ENCODE results near the gene DUSP18. TPM values are rescaled to one million over a fixed set of nuclear protein-coding genes. Genes with fewer than 3 reads are reported as not detected.
"Not testable (repeated sequence)": the region's sequence is repeated elsewhere in the genome, so short reads cannot be mapped to it uniquely, and the experiment has no call there.

DUSP18 gene
- total and polyA plus RNA-seq, 4 donors: 9.9 to 21.1 (median 13.7) TPM

- not testable (repeated sequence) for H3K27me3 ChIP-seq (ENCODE audit: control insufficient read depth, insufficient read depth, low read length); H3K4me3 ChIP-seq (ENCODE audit: low read depth, low read length); H3K9me3 ChIP-seq (ENCODE audit: control insufficient read depth, insufficient read depth, low read length); DNase-seq (ENCODE audit: low read depth in 4 of 6, low spot score in 6 of 6); H3K27ac ChIP-seq (ENCODE audit: low read depth, low read length)
- H3K4me1 ChIP-seq (ENCODE audit: control insufficient read depth, insufficient read depth, low read length): peaks cover 35% of the 10 kb centered on the region
- 83% methylated on average over 2 of the region's 31 CpGs for WGBS (ENCODE audit: insufficient coverage)
- H3K36me3 ChIP-seq (ENCODE audit: control insufficient read depth, insufficient read depth, low read length): peaks cover 12% of the 10 kb centered on the region
Observed at GRCh38 chr22:30631469-30631868, 36.2 kb downstream of the DUSP18 start.

DNA sequence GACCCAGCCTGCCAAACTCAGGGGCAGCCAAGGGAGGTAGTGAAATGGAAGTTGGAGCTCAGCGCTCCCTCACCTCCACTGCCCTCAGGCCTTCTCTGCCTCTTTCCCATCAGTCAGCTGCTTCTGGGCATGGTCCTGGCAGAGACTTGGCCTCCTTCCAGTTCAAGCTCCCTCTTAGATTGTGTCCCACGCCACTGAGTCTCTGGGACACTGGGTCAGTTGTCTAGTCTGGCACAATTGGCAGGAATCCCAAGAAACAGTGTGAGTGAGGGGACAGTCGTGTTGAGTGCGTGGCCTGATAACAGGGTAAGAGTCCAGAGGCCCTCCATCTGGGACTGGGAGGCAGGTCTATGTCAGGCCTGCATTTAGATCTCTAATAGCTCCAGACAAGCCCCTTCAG lies 39.2 kb downstream of the DUSP18 start:
- DNase-seq (ENCODE audit: low read depth in 4 of 6, low spot score in 6 of 6): peak in 3 of 6 donors; percentile 38 to 85 (median 77)
- no peaks in the 10 kb centered on the region for H3K9me3 ChIP-seq (ENCODE audit: control insufficient read depth, insufficient read depth, low read length)
- H3K27me3 ChIP-seq (ENCODE audit: control insufficient read depth, insufficient read depth, low read length): no peaks in the 10 kb centered on the region
- H3K27ac ChIP-seq (ENCODE audit: low read depth, low read length): no peak overlapping the region
- no peak overlapping the region for H3K4me3 ChIP-seq (ENCODE audit: low read depth, low read length)
- H3K36me3 ChIP-seq (ENCODE audit: control insufficient read depth, insufficient read depth, low read length): peaks cover 25% of the 10 kb centered on the region
- 43% methylated on average over 3 of the region's 4 CpGs for WGBS (ENCODE audit: insufficient coverage)
- H3K4me1 ChIP-seq (ENCODE audit: control insufficient read depth, insufficient read depth, low read length): peaks cover 15% of the 10 kb centered on the region

DNA sequence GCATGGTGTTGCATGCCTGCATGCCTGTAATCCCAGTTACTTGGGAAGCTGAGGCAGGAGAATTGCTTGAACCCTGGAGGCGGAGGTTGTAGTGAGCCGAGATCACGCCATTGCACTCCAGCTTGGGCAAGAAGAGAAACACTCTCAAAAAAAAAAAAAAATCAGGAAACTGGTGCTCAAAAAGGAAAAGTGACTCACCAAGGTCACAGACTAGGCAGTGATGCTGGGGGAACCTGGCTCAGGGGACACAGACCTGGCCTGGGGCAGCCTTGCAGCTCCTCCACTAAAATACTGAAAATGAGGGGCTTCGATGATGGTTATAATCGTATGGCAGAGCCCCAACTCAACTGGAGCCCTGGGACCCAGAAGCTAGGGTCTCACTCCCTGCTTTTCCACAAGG lies 40.2 kb downstream of the DUSP18 start:
- H3K4me3 ChIP-seq (ENCODE audit: low read depth, low read length): no peak overlapping the region
- H3K27ac ChIP-seq (ENCODE audit: low read depth, low read length): no peak overlapping the region
- peaks cover 30% of the 10 kb centered on the region for H3K36me3 ChIP-seq (ENCODE audit: control insufficient read depth, insufficient read depth, low read length)
- no peaks in the 10 kb centered on the region for H3K27me3 ChIP-seq (ENCODE audit: control insufficient read depth, insufficient read depth, low read length)
- 100% methylated on average over 5 of the region's 5 CpGs for WGBS (ENCODE audit: insufficient coverage)
- H3K4me1 ChIP-seq (ENCODE audit: control insufficient read depth, insufficient read depth, low read length): peaks cover 15% of the 10 kb centered on the region
- no peak for DNase-seq (ENCODE audit: low read depth in 4 of 6, low spot score in 6 of 6)
- no peaks in the 10 kb centered on the region for H3K9me3 ChIP-seq (ENCODE audit: control insufficient read depth, insufficient read depth, low read length)

GRCh38 chr22:30626413-30626812 lies 41.3 kb downstream of the DUSP18 start:
- Histone ChIP-seq H3K27ac (ENCODE audit: low read depth, low read length) (no peak overlapping the region), H3K36me3 (ENCODE audit: control insufficient read depth, insufficient read depth, low read length) (peaks cover 41% of the 10 kb centered on the region), H3K4me1 (ENCODE audit: control insufficient read depth, insufficient read depth, low read length) (peaks cover 15% of the 10 kb centered on the region), H3K27me3 (ENCODE audit: control insufficient read depth, insufficient read depth, low read length) (no peaks in the 10 kb centered on the region), H3K4me3 (ENCODE audit: low read depth, low read length) (no peak overlapping the region), H3K9me3 (ENCODE audit: control insufficient read depth, insufficient read depth, low read length) (no peaks in the 10 kb centered on the region)
- 91% methylated on average over 5 of the region's 5 CpGs for WGBS (ENCODE audit: insufficient coverage)
- no peak for DNase-seq (ENCODE audit: low read depth in 4 of 6, low spot score in 6 of 6)

DNA sequence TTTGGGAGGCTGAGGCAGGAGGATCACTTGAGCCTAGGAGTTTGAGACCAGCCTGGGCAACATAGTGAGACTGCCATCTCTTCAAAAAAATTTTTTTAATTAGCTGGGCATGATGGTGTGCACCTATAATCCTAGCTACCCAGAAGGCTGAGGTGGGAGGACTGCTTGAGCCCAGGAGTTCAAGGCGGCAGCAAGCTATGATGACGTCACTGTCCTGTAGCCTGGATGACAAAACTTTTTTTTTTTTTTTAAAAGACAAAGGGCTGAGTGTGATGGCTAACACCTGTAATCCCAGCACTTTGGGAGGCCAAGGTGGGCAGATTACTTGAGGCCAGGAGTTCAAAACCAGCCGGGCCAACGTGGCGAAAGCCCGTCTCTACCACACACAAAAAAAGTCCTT lies 47.8 kb downstream of the DUSP18 start:
- not testable (repeated sequence) for H3K27ac ChIP-seq (ENCODE audit: low read depth, low read length); H3K9me3 ChIP-seq (ENCODE audit: control insufficient read depth, insufficient read depth, low read length); H3K4me3 ChIP-seq (ENCODE audit: low read depth, low read length); DNase-seq (ENCODE audit: low read depth in 4 of 6, low spot score in 6 of 6); H3K4me1 ChIP-seq (ENCODE audit: control insufficient read depth, insufficient read depth, low read length); H3K27me3 ChIP-seq (ENCODE audit: control insufficient read depth, insufficient read depth, low read length)
- 93% methylated on average over 2 of the region's 6 CpGs for WGBS (ENCODE audit: insufficient coverage)
- peaks cover 72% of the 10 kb centered on the region for H3K36me3 ChIP-seq (ENCODE audit: control insufficient read depth, insufficient read depth, low read length)

GRCh38 chr22:30617819-30618218 lies 49.9 kb downstream of the DUSP18 start:
- Histone ChIP-seq H3K36me3 (ENCODE audit: control insufficient read depth, insufficient read depth, low read length) (peaks cover 89% of the 10 kb centered on the region), H3K27me3 (ENCODE audit: control insufficient read depth, insufficient read depth, low read length) (no peaks in the 10 kb centered on the region), H3K9me3 (ENCODE audit: control insufficient read depth, insufficient read depth, low read length) (no peaks in the 10 kb centered on the region), H3K4me1 (ENCODE audit: control insufficient read depth, insufficient read depth, low read length) (no peaks in the 10 kb centered on the region), H3K27ac (ENCODE audit: low read depth, low read length) (no peak overlapping the region), H3K4me3 (ENCODE audit: low read depth, low read length) (no peak overlapping the region)
- WGBS (ENCODE audit: insufficient coverage): 100% methylated on average over 1 of the region's 6 CpGs
- no peak for DNase-seq (ENCODE audit: low read depth in 4 of 6, low spot score in 6 of 6)

DNA sequence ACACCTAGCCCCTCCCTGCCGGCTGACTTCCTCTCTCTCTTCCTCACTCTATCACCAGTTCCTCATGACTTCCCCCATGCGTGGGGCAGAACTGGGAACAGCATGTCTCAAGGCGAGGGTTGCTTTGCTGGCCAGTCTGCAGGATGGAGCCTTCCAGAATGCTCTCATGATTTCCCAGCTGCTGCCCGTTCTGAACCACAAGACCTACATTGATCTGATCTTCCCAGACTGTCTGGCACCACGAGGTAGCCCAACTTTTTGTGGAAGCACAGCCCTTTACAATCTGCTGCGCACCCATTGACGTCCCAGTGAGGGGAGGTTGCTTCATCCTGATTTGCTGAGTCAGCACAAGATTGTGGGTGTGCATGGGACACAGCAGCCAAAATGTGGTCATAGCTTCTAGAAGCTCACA lies 52.1 kb downstream of the DUSP18 start:
- no peak for DNase-seq (ENCODE audit: low read depth in 4 of 6, low spot score in 6 of 6)
- no peaks in the 10 kb centered on the region for H3K9me3 ChIP-seq (ENCODE audit: control insufficient read depth, insufficient read depth, low read length)
- no peaks in the 10 kb centered on the region for H3K27me3 ChIP-seq (ENCODE audit: control insufficient read depth, insufficient read depth, low read length)
- peaks cover 86% of the 10 kb centered on the region for H3K36me3 ChIP-seq (ENCODE audit: control insufficient read depth, insufficient read depth, low read length)
- H3K4me3 ChIP-seq (ENCODE audit: low read depth, low read length): no peak overlapping the region
- no peak overlapping the region for H3K27ac ChIP-seq (ENCODE audit: low read depth, low read length)
- 93% methylated on average over 7 of the region's 7 CpGs for WGBS (ENCODE audit: insufficient coverage)
- no peaks in the 10 kb centered on the region for H3K4me1 ChIP-seq (ENCODE audit: control insufficient read depth, insufficient read depth, low read length)

DNA sequence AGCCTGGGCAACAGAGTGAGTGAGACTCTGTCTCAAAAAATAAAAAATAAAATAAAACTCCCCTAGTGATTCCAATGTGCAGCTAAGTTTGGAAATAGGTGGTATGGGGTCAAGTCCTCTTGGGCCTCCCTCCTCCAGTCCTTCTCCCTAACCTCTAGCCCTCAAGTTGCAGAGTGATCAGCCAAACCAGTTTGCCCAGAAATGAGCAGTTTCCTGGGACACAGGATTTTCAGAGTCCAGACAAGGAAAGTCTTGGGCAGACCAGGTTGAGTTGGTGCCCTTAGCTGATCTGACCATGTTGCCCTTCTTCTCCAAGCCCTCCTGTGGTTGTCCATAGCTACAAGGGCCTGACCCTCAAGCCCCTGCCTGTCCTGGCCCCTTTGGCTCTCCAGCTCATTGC lies 52.8 kb downstream of the DUSP18 start:
- H3K27ac ChIP-seq (ENCODE audit: low read depth, low read length): no peak overlapping the region
- no peaks in the 10 kb centered on the region for H3K4me1 ChIP-seq (ENCODE audit: control insufficient read depth, insufficient read depth, low read length)
- no peak for DNase-seq (ENCODE audit: low read depth in 4 of 6, low spot score in 6 of 6)
- H3K36me3 ChIP-seq (ENCODE audit: control insufficient read depth, insufficient read depth, low read length): peaks cover 82% of the 10 kb centered on the region
- no peaks in the 10 kb centered on the region for H3K9me3 ChIP-seq (ENCODE audit: control insufficient read depth, insufficient read depth, low read length)
- no peak overlapping the region for H3K4me3 ChIP-seq (ENCODE audit: low read depth, low read length)
- H3K27me3 ChIP-seq (ENCODE audit: control insufficient read depth, insufficient read depth, low read length): no peaks in the 10 kb centered on the region

GRCh38 chr22:30614268-30614667 lies 53.4 kb downstream of the DUSP18 start:
- WGBS (ENCODE audit: insufficient coverage): 97% methylated on average over 3 of the region's 7 CpGs
- no peak overlapping the region for H3K4me3 ChIP-seq (ENCODE audit: low read depth, low read length)
- H3K27me3 ChIP-seq (ENCODE audit: control insufficient read depth, insufficient read depth, low read length): no peaks in the 10 kb centered on the region
- H3K4me1 ChIP-seq (ENCODE audit: control insufficient read depth, insufficient read depth, low read length): peaks cover 6% of the 10 kb centered on the region
- no peaks in the 10 kb centered on the region for H3K9me3 ChIP-seq (ENCODE audit: control insufficient read depth, insufficient read depth, low read length)
- H3K27ac ChIP-seq (ENCODE audit: low read depth, low read length): no peak overlapping the region
- H3K36me3 ChIP-seq (ENCODE audit: control insufficient read depth, insufficient read depth, low read length): peaks cover 80% of the 10 kb centered on the region
- DNase-seq (ENCODE audit: low read depth in 4 of 6, low spot score in 6 of 6): no peak

DNA sequence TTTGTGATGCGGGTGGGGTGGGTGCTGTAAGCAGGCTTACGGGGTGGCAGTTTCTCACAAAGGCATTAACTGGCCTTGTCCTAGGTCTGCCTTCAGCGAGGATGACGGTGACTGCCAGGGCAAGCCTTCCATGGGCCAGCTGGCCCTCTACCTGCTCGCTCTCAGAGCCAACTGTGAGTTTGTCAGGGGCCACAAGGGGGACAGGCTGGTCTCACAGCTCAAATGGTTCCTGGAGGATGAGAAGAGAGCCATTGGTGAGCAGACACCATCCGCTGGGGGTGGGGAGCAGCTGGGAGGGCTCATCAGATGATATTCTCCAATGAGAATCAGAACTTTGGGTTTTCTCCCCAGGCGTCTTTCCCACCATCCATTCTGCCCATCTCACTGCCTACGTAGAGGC lies 54.9 kb downstream of the DUSP18 start:
- 88% methylated on average over 6 of the region's 8 CpGs for WGBS (ENCODE audit: insufficient coverage)
- peaks cover 18% of the 10 kb centered on the region for H3K4me1 ChIP-seq (ENCODE audit: control insufficient read depth, insufficient read depth, low read length)
- H3K4me3 ChIP-seq (ENCODE audit: low read depth, low read length): no peak overlapping the region
- no peak for DNase-seq (ENCODE audit: low read depth in 4 of 6, low spot score in 6 of 6)
- H3K9me3 ChIP-seq (ENCODE audit: control insufficient read depth, insufficient read depth, low read length): no peaks in the 10 kb centered on the region
- peaks cover 67% of the 10 kb centered on the region for H3K36me3 ChIP-seq (ENCODE audit: control insufficient read depth, insufficient read depth, low read length)
- H3K27me3 ChIP-seq (ENCODE audit: control insufficient read depth, insufficient read depth, low read length): no peaks in the 10 kb centered on the region
- no peak overlapping the region for H3K27ac ChIP-seq (ENCODE audit: low read depth, low read length)

Measured in spinal cord (tissue), 10 donors.